ENCODE data around the gene NOL12.
"Not testable (repeated sequence)": the region's sequence is repeated elsewhere in the genome, so short reads cannot be mapped to it uniquely, and the experiment has no call there.

Gene NOL12

GRCh38 chr22:37715760-37716159, 29.6 kb downstream of the NOL12 start:
- no peak for DNase-seq

GRCh38 chr22:37716708-37717107, 30.6 kb downstream of the NOL12 start:
- peak; percentile 35 for DNase-seq

- not testable (repeated sequence) for DNase-seq
Observed at GRCh38 chr22:37717235-37717634, 31.1 kb downstream of the NOL12 start.

GRCh38 chr22:37717746-37718305, 31.7 kb downstream of the NOL12 start:
- not testable (repeated sequence) for DNase-seq

DNA sequence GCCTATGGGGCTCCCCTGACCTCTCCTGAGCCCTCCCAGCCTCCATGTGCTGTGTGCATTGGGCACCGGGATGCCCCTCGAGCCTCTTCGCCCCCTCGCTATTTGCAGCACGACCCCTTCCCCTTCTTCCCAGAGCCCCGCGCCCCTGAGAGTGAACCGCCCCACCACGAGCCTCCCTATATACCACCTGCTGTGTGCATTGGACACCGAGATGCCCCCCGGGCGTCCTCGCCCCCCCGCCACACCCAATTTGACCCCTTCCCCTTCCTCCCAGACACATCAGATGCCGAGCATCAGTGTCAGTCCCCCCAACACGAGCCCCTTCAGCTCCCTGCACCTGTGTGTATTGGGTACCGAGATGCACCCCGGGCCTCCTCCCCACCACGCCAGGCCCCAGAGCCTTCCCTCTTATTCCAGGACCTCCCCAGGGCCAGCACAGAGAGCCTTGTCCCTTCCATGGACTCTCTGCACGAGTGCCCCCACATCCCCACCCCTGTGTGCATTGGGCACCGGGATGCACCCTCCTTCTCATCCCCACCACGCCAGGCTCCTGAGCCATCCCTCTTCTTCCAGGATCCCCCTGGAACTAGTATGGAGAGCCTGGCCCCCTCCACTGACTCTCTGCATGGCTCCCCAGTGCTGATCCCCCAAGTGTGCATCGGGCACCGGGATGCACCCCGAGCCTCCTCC, 39.6 kb downstream of the NOL12 start:
- DNase-seq = no peak

DNA sequence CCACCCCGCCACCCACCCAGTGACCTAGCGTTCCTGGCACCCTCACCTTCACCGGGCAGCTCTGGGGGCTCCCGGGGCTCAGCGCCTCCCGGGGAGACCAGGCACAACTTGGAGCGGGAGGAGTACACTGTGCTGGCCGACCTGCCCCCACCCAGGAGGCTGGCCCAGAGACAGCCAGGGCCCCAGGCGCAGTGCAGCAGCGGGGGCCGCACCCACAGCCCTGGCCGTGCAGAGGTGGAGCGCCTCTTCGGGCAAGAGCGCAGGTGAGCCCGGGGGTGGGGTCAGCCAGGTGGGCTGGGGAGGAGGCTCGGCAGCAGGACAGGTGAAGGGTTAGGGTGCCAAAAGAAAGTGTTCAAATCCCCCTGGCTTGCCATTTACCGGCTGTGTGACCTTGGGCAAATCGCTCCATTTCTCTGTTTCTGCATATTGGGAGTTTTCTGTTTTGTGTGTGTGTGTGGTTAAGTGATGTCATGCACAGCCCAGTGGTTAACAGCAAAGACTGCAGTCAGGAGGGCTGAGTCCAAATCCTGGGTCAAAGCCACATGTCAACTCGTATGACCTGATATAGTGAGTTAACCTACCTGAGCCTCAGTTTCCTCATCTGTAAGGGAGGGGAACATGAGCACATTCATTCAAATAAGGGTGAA, 40.2 kb downstream of the NOL12 start:
- no peak for DNase-seq

GRCh38 chr22:37728620-37729019, 42.5 kb downstream of the NOL12 start:
- no peak for DNase-seq

GRCh38 chr22:37731804-37732471, 45.8 kb downstream of the NOL12 start:
- DNase-seq = no peak

DNA sequence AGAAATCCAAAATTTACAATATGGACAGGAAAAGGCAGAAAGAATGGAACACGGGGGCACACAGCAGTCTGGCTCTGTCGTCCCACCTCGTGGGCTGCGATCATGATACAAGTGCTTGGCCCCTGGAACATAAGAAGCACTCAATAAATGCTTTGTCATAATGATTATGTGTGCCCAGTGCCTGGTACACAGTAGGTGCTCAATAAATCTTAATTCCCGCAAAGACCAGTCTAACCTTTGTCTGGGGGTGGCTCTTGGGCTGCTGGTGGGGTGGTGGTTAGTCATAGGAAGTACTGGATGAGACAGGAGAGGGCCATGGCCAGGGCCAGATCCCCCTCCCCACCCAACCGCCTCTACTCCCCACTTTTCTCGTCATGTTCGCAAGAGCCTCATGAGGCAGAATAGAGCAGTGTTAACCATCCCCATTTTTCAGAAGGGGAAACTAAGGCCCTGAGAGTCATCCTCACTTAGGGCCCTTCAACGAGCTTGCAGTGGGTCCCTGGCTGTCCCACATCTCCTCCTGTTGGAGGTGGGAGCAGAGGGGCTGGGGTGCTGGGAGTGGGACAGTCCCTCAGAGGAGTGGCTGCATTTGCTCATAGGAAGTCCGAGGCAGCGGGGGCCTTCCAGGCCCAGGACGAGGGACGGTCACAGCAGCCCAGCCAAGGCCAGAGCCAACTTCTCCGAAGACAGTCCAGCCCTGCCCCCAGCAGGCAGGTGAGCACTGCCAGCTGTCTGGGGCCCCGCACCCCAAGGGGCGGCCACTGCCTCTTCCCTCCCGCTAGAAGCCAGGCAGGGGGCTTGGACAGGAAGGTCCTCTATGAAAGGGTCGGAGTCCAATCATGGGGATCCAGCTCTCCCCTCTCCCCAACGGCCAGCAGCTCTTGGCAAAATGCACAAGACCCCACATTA, 46.8 kb downstream of the NOL12 start:
- no peak for DNase-seq

GRCh38 chr22:37733625-37734401, 47.7 kb downstream of the NOL12 start:
- no peak for DNase-seq

- DNase-seq = no peak
Observed at GRCh38 chr22:37734402-37734700, 48.2 kb downstream of the NOL12 start.

DNA sequence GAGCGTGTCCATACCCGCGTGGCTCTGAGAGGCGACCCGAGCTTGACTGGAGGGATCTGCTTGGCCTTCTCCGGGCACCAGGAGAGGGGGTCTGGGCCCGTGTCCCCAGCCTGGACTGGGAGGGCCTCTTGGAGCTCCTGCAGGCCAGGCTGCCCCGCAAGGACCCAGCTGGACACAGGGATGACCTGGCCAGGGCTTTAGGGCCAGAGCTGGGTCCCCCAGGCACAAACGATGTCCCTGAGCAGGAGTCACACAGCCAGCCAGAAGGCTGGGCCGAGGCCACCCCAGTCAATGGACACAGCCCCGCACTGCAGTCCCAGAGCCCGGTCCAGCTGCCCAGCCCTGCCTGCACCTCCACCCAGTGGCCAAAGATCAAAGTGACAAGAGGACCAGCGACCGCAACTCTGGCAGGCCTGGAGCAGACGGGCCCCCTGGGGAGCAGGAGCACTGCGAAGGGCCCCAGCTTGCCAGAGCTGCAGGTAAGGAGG, 48.9 kb downstream of the NOL12 start:
- DNase-seq = no peak

DNA sequence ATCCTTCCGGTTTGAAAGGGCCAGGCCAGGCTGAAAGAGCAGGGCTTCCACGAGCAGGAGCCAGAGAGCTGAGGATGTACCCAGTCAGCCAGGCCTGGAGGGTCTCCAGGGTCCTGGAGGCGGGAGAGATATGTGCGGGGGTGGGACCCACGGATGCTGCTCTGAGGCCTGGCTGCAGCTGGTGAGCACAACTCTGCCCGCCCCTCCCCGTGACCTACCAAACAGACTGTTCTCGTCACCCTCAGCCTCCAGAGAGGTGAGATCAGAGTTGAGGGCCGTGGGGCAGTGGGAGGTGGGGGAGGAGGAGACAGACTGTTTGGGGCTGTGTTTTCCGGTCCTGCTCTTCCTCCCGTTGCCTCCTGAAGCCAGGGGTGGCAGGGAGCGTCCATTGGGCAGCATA, 52.9 kb downstream of the NOL12 start:
- peak; percentile 48 for DNase-seq

DNA sequence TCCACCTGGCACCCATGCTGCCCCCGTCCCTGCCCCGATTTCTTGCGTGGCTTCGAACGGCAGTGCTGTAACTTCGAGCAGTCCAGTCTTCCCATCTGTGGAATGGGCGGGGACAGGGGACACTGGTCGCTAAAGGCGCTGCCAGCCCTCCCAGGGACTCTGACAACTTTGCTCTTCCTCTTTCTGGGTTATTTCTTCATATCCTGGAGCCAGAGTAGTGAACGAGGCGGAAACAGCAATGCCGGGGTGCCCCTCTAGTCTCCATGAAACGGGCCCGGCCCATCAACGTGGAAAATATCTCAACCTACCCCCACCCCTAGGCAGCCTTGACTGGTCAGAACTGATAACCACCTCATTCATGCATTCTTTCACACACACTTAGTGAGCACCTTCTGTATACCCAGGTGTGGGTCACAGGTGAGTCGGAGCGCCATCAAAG, 53.5 kb downstream of the NOL12 start:
- DNase-seq = no peak

- DNase-seq = no peak
Observed at GRCh38 chr22:37740455-37741311, 54.5 kb downstream of the NOL12 start.

DNA sequence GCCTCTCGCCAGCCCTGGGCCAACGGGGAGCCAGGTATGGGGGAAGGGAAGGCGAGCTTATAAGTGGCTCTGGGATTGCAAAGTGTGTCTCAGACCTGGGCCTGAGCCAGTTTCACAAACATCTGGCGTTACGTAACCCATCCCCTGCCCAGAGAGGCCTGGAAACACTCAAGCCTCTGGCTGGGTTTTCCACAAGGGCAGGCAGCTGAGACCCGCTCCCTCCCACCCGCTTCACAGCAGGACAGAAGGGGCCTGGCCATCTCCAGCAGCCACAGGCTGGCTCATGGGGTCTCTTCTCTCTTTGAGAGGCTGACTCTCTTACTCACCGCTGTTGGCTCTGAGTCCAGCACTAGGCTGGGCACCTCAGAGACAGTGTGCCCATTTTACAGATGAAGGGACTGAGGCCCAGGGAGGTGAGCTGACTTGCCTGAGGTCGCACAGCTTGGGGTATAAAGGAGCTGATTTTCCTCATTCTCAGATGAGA, 55.2 kb downstream of the NOL12 start:
- peak; percentile 98 for DNase-seq

- DNase-seq = peak; percentile 89
Observed at GRCh38 chr22:37742376-37743171, 56.4 kb downstream of the NOL12 start.
